22Rv1 (cell line): ENCODE measurements around the gene CAPN2.

Source experiments
- H3K27ac ChIP-seq: fragments of 450-650 bp; 2 replicates; pipeline ENCODE4 v1.5.1; 2017
- ZFX ChIP-seq: fragments of 450-650 bp; IDR thresholded peaks from 2 replicates; pipeline ENCODE4 v1.6.1; 2017; ENCODE audit warnings: antibody characterized with exemption, borderline replicate concordance
- TF ChIP-seq, protein P1 (sequence below): fragments of 450-650 bp; IDR thresholded peaks from 2 replicates; pipeline ENCODE4 v1.5.1; 2017; ENCODE audit warnings: mild to moderate bottlenecking

CAPN2 gene

DNA sequence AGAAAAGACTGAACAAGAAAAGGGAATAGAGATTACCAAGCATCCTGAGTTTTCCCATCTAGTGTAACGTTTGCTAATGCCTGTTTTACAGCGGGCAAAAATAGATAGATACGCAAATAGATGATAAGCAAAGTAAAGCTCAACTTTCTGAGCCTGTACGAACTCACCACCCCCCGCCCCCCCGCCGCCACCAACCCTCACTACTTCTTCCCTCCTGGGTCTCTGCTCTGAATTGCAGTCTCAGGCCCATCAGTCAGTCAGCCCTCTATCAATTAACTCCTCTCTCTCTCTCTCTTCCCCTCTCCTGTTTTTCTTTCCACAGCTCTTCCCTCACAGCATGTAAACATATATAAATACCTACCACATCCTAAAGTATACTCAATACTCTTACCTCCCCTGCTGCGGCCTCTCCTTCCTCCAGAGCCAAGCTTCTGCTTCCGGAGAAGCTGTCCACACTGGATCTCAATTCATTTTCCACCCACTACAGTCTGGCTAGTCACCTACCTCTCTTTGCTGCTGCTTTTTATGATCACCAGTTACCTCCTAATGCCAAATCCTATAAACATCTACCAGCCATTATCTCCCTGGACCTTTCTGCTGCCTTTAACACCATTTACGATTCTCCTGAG is 64.6 kb downstream of the CAPN2 start:
- H3K27ac ChIP-seq = no peak overlapping the region
- TF ChIP-seq, protein P1, sequence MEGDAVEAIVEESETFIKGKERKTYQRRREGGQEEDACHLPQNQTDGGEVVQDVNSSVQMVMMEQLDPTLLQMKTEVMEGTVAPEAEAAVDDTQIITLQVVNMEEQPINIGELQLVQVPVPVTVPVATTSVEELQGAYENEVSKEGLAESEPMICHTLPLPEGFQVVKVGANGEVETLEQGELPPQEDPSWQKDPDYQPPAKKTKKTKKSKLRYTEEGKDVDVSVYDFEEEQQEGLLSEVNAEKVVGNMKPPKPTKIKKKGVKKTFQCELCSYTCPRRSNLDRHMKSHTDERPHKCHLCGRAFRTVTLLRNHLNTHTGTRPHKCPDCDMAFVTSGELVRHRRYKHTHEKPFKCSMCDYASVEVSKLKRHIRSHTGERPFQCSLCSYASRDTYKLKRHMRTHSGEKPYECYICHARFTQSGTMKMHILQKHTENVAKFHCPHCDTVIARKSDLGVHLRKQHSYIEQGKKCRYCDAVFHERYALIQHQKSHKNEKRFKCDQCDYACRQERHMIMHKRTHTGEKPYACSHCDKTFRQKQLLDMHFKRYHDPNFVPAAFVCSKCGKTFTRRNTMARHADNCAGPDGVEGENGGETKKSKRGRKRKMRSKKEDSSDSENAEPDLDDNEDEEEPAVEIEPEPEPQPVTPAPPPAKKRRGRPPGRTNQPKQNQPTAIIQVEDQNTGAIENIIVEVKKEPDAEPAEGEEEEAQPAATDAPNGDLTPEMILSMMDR = no peak
- TF ChIP-seq ZFX = no peak

GRCh38 chr1:223780318-223780717 is 68.0 kb downstream of the CAPN2 start:
- no peak for TF ChIP-seq ZFX
- TF ChIP-seq, protein P1 = no peak
- no peak overlapping the region for H3K27ac ChIP-seq

- TF ChIP-seq ZFX = no peak
- H3K27ac ChIP-seq = no peak overlapping the region
These were observed 68.6 kb downstream of the CAPN2 start for GRCh38 chr1:223780949-223781348.

DNA sequence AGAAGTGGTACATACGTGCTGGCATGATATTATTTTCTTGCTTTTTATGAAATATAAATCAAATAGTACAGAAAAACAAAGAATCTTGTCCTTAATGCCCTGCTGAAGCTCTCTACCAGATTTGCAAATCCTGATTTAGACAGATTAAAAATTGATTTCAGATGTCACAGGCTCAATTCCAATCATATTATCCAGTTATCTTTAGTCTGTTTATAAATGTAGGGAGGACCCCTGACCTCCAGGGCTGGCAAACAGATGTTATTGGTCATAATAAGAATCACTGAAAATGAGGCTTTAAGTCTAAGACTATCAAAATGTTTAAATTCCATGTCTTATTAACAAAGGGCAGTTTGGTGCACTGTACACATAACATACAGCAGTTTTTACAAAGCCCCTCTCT is 71.3 kb downstream of the CAPN2 start:
- no peak overlapping the region for H3K27ac ChIP-seq
- TF ChIP-seq, protein P1 = no peak
- TF ChIP-seq ZFX = no peak

DNA sequence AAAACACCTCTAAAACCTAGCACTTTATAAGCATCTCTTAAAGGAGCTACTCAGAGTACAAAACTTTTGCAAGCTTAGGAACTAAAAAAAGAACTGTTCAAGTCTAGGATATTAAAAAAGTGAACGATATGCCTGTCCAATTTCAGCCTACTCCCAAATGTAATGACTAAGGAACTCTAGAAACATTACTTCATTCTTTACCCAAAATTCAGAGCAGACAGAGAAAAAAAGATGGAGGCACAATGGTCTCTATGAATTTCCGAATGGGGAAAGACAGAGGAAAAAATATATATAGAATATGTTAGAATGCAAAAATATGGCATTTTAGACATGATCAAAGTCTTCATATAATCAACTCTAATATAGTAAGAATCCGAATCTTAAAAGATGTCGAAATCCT is 72.2 kb downstream of the CAPN2 start:
- TF ChIP-seq ZFX = no peak
- TF ChIP-seq, protein P1 = no peak
- no peak overlapping the region for H3K27ac ChIP-seq

DNA sequence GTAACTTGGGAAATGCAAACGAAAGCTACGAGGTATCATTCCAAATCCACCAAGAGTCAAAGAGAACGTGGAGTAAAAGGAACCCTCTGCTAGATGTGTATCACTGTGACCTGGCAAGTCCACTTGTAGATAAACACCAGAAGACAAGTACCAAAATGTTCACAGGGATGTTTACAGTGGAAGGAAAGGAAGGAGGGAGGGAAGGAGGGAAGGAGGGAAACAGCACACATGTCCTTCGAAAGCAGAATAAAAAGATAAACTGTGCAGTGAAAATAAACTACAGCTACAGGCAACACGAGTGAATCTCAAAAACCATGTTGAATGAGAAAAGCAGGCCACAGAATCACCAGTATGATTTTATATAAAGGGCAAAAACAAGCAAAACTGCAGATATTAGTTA is 73.5 kb downstream of the CAPN2 start:
- no peak overlapping the region for H3K27ac ChIP-seq
- TF ChIP-seq, protein P1 = no peak
- TF ChIP-seq ZFX = no peak

DNA sequence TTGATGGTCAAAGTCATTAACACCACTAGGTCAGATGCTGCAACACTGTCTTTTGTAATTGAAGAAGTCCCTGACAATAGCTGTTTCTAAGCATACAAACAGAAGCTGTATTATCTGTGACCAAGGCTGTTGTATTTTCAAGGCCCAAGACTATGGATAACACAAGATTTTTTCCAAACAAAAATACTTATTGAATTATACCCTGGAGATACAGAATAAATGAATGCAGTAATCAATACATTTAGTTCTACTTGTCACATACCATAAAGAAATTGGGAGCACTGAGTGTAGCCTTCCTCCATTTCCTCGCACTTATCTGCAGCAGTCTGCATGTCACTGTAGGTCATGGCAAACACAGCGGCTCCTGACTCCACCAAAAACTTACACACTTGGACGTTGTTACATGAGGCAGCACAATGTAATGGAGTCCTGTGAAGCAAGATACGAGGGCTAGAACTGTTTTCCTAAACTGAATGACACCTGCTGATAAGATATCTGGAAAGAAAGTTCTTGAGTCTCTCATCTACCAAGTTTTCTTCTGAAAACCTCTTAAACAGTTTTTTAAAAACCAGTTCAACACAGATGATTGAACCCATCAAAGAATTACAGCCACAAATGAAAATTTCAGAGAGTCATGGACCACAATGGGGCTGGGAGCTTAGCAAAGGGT is 76.5 kb downstream of the CAPN2 start:
- H3K27ac ChIP-seq = no peak overlapping the region
- TF ChIP-seq ZFX = no peak
- TF ChIP-seq, protein P1 = no peak
